ENCODE measurements around the gene KCNK17.

KCNK17 gene
- total RNA-seq: 0 to 0.06 (median 0) reads per million in 9 experiments

GRCh38 chr6:39314273-39314795 lies at the start of gene KCNK17:
TSS of gene KCNK17 (minus strand) at chr6:39314419. CDS start at chr6:39314320, 99 bp downstream.
- peak within 1 kb of the TSS in 1 of 2 donors; percentile 39 for H3K4me3 Mint-ChIP-seq

GRCh38 chr6:39363280-39363679 lies 49.1 kb upstream of the KCNK17 start:
- Mint-ChIP-seq H3K36me3 (ENCODE audit: insufficient read depth) (no peaks in the 10 kb centered on the region), H3K27ac (no peak overlapping the region), H3K27me3 (peaks cover 36 to 71% of the 10 kb centered on the region in 2 donors), H3K4me3 (no peak overlapping the region), H3K4me1 (ENCODE audit: low read depth in 2 of 2) (peaks cover 0 to 7% of the 10 kb centered on the region in 2 donors), H3K9me3 (no peaks in the 10 kb centered on the region)
- DNase-seq (no peak), ATAC-seq (replicated peaks) (no peak)

More at GRCh38 chr6:39314273-39314795, at the start of gene KCNK17:
- peaks cover 39 to 97% of the 10 kb centered on the region in 2 donors for H3K27me3 Mint-ChIP-seq
- H3K27ac Mint-ChIP-seq: no peak within 1 kb of the TSS
- DNase-seq (no peak), ATAC-seq (replicated peaks) (no peak)
- H3K36me3 Mint-ChIP-seq (ENCODE audit: insufficient read depth): peaks cover 2% of the 10 kb centered on the region
- no peaks in the 10 kb centered on the region for H3K9me3 Mint-ChIP-seq
- peaks cover 0 to 11% of the 10 kb centered on the region in 2 donors for H3K4me1 Mint-ChIP-seq (ENCODE audit: low read depth in 2 of 2)

- H3K4me3 Mint-ChIP-seq: no peak overlapping the region
- H3K27ac Mint-ChIP-seq: no peak overlapping the region
- H3K27me3 Mint-ChIP-seq: peaks cover 36 to 71% of the 10 kb centered on the region in 2 donors
- no peaks in the 10 kb centered on the region for H3K36me3 Mint-ChIP-seq (ENCODE audit: insufficient read depth)
- H3K4me1 Mint-ChIP-seq (ENCODE audit: low read depth in 2 of 2): peaks cover 0 to 7% of the 10 kb centered on the region in 2 donors
- DNase-seq: no peak
- H3K9me3 Mint-ChIP-seq: no peaks in the 10 kb centered on the region
- ATAC-seq (replicated peaks): no peak
Observed at GRCh38 chr6:39362487-39362865, 48.3 kb upstream of the KCNK17 start.

- Mint-ChIP-seq H3K4me1 (ENCODE audit: low read depth in 2 of 2) (peaks cover 0 to 7% of the 10 kb centered on the region in 2 donors), H3K36me3 (ENCODE audit: insufficient read depth) (no peaks in the 10 kb centered on the region), H3K4me3 (no peak overlapping the region), H3K9me3 (no peaks in the 10 kb centered on the region), H3K27me3 (peaks cover 36 to 71% of the 10 kb centered on the region in 2 donors), H3K27ac (no peak overlapping the region)
- DNase-seq (peak in 2 of 3 experiments; percentile 15 to 18), ATAC-seq (replicated peaks) (peak; percentile 40)
Observed at GRCh38 chr6:39361657-39362486, 47.7 kb upstream of the KCNK17 start.

GRCh38 chr6:39360378-39360777 lies 46.2 kb upstream of the KCNK17 start:
- H3K27me3 Mint-ChIP-seq: peaks cover 27 to 63% of the 10 kb centered on the region in 2 donors
- no peaks in the 10 kb centered on the region for H3K9me3 Mint-ChIP-seq
- ATAC-seq (replicated peaks): no peak
- no peak for DNase-seq
- no peak overlapping the region for H3K4me3 Mint-ChIP-seq
- H3K4me1 Mint-ChIP-seq (ENCODE audit: low read depth in 2 of 2): peaks cover 0 to 7% of the 10 kb centered on the region in 2 donors
- no peak overlapping the region for H3K27ac Mint-ChIP-seq
- no peaks in the 10 kb centered on the region for H3K36me3 Mint-ChIP-seq (ENCODE audit: insufficient read depth)

DNA sequence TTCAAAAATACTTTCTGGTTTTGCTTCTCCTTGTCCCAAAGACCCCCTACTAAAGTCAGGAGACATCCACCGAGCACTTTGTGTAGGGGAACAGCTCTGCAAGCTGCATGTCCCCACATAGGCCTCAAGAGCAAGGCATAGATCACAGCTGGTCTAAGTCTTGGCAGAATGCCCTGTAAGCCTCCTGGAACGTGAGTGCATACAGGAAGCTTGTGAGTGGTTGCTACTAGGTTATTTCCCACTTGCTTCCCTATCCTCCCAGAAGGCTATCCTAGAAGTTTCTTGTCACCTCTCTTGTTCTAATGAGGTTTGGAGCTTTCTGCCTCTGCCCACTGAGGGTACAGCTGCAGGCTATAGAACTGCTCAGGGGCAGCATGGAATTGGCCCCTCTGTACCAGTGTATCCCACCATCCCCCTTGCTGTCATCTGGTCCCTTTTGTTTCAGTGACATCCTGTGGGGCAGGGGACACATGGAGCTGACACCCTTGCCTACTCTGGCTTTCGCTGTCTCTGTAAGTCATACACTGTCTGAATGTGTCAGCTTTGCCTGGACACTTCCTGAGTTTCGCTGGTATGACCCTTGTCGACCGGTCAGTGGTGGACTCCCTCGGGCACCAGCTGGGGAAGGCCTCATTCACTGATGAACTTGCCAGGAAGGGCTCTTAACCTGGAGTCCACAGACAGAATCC lies 43.9 kb upstream of the KCNK17 start:
- no peak overlapping the region for H3K4me3 Mint-ChIP-seq
- H3K27ac Mint-ChIP-seq: no peak overlapping the region
- peaks cover 0 to 4% of the 10 kb centered on the region in 2 donors for H3K4me1 Mint-ChIP-seq (ENCODE audit: low read depth in 2 of 2)
- no peak for ATAC-seq (replicated peaks)
- DNase-seq: no peak
- peaks cover 13 to 57% of the 10 kb centered on the region in 2 donors for H3K27me3 Mint-ChIP-seq
- no peaks in the 10 kb centered on the region for H3K36me3 Mint-ChIP-seq (ENCODE audit: insufficient read depth)
- no peaks in the 10 kb centered on the region for H3K9me3 Mint-ChIP-seq

GRCh38 chr6:39353698-39354315 lies 39.6 kb upstream of the KCNK17 start:
- no peak for ATAC-seq (replicated peaks)
- DNase-seq: no peak
- no peaks in the 10 kb centered on the region for H3K36me3 Mint-ChIP-seq (ENCODE audit: insufficient read depth)

DNA sequence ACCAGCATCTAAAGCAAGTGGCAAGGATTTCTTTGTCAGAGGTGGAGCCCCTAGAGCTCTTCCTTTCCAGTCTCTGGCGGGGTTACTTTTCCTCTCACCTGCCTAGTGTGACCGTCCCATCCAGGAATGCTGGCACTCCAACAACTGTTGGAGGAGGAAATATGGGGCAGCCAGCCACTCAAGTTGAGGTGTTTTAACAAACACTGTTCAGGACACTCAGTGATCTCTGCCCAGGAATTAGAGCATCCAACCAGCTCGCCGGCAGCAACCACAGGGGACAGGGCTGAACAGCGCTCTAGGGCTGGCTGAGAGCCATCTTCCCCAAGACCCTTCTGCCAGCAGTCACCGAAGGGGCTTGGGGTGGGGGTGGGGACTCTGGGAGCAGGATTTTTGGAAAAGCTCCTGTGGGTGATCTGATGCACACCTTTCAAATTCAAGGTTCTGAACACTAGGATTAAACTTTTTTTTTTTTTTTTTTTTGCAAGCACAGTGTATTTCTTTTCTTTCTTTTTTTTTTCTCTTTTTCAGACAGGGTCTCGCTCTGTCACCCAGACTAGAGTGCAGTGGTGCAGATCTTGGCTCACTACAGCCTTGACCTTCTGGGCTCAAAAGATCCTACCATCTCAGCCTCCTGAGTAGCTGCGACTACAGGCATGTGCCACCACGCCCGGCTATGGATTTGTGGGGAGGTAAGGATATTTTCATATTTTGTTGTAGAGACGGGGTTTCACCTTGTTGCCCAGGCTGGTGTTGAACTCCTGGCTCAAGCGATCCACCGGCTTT lies 36.7 kb upstream of the KCNK17 start:
- Mint-ChIP-seq H3K9me3 (no peaks in the 10 kb centered on the region), H3K27ac (no peak overlapping the region), H3K36me3 (ENCODE audit: insufficient read depth) (no peaks in the 10 kb centered on the region), H3K4me1 (ENCODE audit: low read depth in 2 of 2) (peaks cover 0 to 3% of the 10 kb centered on the region in 2 donors), H3K27me3 (peaks cover 7 to 32% of the 10 kb centered on the region in 2 donors), H3K4me3 (no peak overlapping the region)
- no peak for ATAC-seq (replicated peaks)
- no peak for DNase-seq

More at GRCh38 chr6:39353698-39354315, 39.6 kb upstream of the KCNK17 start:
- Mint-ChIP-seq H3K27ac (no peak overlapping the region), H3K9me3 (no peaks in the 10 kb centered on the region), H3K27me3 (peaks cover 0 to 35% of the 10 kb centered on the region in 2 donors), H3K4me3 (no peak overlapping the region), H3K4me1 (ENCODE audit: low read depth in 2 of 2) (no peaks in the 10 kb centered on the region)

GRCh38 chr6:39348740-39349139 lies 34.5 kb upstream of the KCNK17 start:
- DNase-seq (no peak), ATAC-seq (replicated peaks) (no peak)
- Mint-ChIP-seq H3K4me3 (no peak overlapping the region), H3K9me3 (no peaks in the 10 kb centered on the region), H3K4me1 (ENCODE audit: low read depth in 2 of 2) (peaks cover 0 to 3% of the 10 kb centered on the region in 2 donors), H3K27me3 (peaks cover 7 to 24% of the 10 kb centered on the region in 2 donors), H3K36me3 (ENCODE audit: insufficient read depth) (peaks cover 3% of the 10 kb centered on the region), H3K27ac (no peak overlapping the region)

DNA sequence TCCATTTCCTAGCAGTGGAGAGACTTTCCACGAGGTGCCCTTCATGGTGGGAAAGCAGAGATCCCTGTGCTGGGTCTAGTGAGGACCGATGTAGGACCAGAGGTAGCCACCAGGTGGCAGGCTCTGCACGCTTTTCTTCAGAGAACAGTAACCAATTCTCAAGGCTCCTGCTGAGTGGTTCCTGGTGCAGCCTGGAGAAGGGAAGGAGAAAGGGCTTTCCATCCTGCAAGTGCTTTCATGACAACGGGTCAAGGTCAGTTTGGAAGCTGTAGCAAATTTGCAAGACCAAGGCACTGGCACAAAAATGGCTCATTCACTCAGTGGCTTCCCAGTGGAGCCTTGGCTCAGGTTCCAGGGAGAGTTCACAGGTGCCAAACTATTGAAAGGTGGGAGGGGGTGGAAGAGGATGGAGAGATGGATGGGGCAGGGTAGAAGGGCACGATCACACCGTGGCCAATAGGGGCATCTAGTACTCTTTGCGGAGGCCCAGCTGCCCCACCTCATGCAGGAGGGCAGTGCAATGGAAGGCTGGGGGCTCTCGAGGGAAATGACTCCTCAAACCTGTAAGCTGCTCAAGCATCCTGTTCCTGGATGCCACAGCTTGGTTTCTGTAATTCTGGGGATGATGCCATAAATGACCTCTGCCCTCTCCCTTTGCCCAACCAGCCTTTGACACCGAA lies 33.8 kb upstream of the KCNK17 start:
- H3K4me1 Mint-ChIP-seq (ENCODE audit: low read depth in 2 of 2): peaks cover 0 to 3% of the 10 kb centered on the region in 2 donors
- H3K9me3 Mint-ChIP-seq: no peaks in the 10 kb centered on the region
- no peak overlapping the region for H3K4me3 Mint-ChIP-seq
- peaks cover 7 to 20% of the 10 kb centered on the region in 2 donors for H3K27me3 Mint-ChIP-seq
- DNase-seq (peak; percentile 28 to 55 (median 31)), ATAC-seq (replicated peaks) (peak; percentile 48)
- no peak overlapping the region for H3K27ac Mint-ChIP-seq
- H3K36me3 Mint-ChIP-seq (ENCODE audit: insufficient read depth): peaks cover 3% of the 10 kb centered on the region

GRCh38 chr6:39347206-39347605 lies 33.0 kb upstream of the KCNK17 start:
- no peaks in the 10 kb centered on the region for H3K9me3 Mint-ChIP-seq
- H3K27ac Mint-ChIP-seq: no peak overlapping the region
- ATAC-seq (replicated peaks) (no peak), DNase-seq (no peak)
- peaks cover 3% of the 10 kb centered on the region for H3K36me3 Mint-ChIP-seq (ENCODE audit: insufficient read depth)
- peaks cover 7 to 20% of the 10 kb centered on the region in 2 donors for H3K27me3 Mint-ChIP-seq
- peaks cover 0 to 3% of the 10 kb centered on the region in 2 donors for H3K4me1 Mint-ChIP-seq (ENCODE audit: low read depth in 2 of 2)
- H3K4me3 Mint-ChIP-seq: no peak overlapping the region

DNA sequence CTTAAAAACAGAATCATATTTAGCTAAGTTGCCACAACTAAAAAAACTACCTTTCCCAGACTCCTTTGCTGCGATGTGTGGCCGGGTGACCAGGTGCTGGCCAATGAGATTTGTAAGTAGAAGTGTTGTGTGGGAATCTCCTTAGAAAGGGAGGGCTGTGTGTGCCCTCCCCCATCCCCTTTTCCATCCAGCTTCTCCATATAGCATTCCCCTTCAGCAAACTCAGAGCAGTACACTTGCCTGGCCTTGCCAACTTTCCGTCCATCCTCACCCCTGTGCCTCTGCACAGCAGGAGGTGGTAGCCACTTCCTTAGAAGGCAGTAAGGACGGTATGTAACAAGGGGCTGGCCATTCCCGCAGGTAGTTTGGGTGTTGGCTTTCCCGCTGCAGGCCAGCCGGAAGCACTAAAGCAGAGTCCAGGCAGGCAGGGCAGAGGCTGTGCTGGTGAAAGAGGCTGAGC lies 30.6 kb upstream of the KCNK17 start:
- Mint-ChIP-seq H3K4me1 (ENCODE audit: low read depth in 2 of 2) (peaks cover 0 to 3% of the 10 kb centered on the region in 2 donors), H3K4me3 (no peak overlapping the region), H3K36me3 (ENCODE audit: insufficient read depth) (peaks cover 3% of the 10 kb centered on the region), H3K27me3 (peaks cover 7 to 26% of the 10 kb centered on the region in 2 donors), H3K9me3 (no peaks in the 10 kb centered on the region), H3K27ac (no peak overlapping the region)
- no peak for DNase-seq
- ATAC-seq (replicated peaks): no peak

Data from effector memory CD8-positive, alpha-beta T cell (primary cell).